GM12878 (cell line): ENCODE results near the gene PAX5. TPM values are rescaled to one million over a fixed set of nuclear protein-coding genes. Genes with fewer than 3 reads are reported as not detected.

Experiments used
- ATAC-seq: fragments of 200-7000 bp; cut with Tn5 transposase; 3 replicates; pipeline ENCODE4 v1.9.1; 2020; ENCODE audit warnings: mild to moderate bottlenecking, moderate library complexity
- BruUV-seq: library from RNA; stranded (reverse); fragments of 400-500 nt; replicated peaks from 2 replicates; lab custom pipeline; 2021; lab: Mats Ljungman, UMichigan
- CTCF ChIA-PET: fragments of 300-600 bp; sonication (Branson Sonifier 250); formaldehyde crosslinking; extraction: SDS; loops from one replicate; lab custom pipeline; 2021; ENCODE audit warnings: inconsistent platforms; lab: Yijun Ruan, JAX
- POLR2A ChIA-PET: fragments of 350-600 bp; formaldehyde crosslinking; extraction: SDS; loops from one replicate; lab custom pipeline; 2021; ENCODE audit warnings: inconsistent platforms; lab: Charles Lee
- RAD21 ChIA-PET: fragments of 300-600 bp; sonication (Branson Sonifier 250); formaldehyde crosslinking; loops from one replicate; lab custom pipeline; 2023; ENCODE audit warnings: antibody characterized with exemption; ENCODE audit not compliant: unreplicated experiment; lab: Charles Lee
- SMC1A ChIA-PET: fragments of 300-600 bp; sonication (Branson Sonifier 250); formaldehyde crosslinking; loops from one replicate; lab custom pipeline; 2023; ENCODE audit not compliant: unreplicated experiment, uncharacterized antibody; lab: Charles Lee
- DNase-seq: peaks from one replicate; pipeline ENCODE4 v3.0.0-alpha.2; 2011; ENCODE audit warnings: low read depth, low spot score
- FAIRE-seq: peaks from 3 replicates; lab custom pipeline; 2011; peaks lifted over from hg19 to GRCh38; lab: Jason Lieb, UNC
- H2AFZ ChIP-seq: 2 replicates; pipeline ENCODE4 v1.6.0; 2011; ENCODE audit warnings: low read depth, low read length, control low read depth; ENCODE audit not compliant: control insufficient read depth
- H3K27ac ChIP-seq: 2 replicates; pipeline ENCODE4 v1.5.1; 2011; ENCODE audit warnings: control low read depth; ENCODE audit not compliant: control insufficient read depth, insufficient read depth
- H3K27me3 ChIP-seq, 2 experiments: replicated peaks in 1 of 2; 2 replicates each; pipeline versions ENCODE4 v1.6.0 to v1.6.1; 2011; ENCODE audit warnings: low read length in 1 of 2; ENCODE audit not compliant: control insufficient read depth in 2 of 2, insufficient read depth in 2 of 2
- H3K36me3 ChIP-seq, 2 experiments: 2 replicates each; pipeline ENCODE4 v1.5.1; 2011; ENCODE audit warnings: low read length in 1 of 2; ENCODE audit not compliant: control insufficient read depth in 2 of 2, insufficient read depth in 2 of 2
- H3K4me1 ChIP-seq: 2 replicates; pipeline ENCODE4 v1.6.1; 2011; ENCODE audit warnings: mild to moderate bottlenecking, low read length, moderate library complexity, mixed read lengths; ENCODE audit not compliant: control insufficient read depth, insufficient read depth
- H3K4me2 ChIP-seq: 2 replicates; pipeline ENCODE4 v1.6.0; 2011; ENCODE audit warnings: control low read depth; ENCODE audit not compliant: control insufficient read depth, insufficient read depth
- H3K4me3 ChIP-seq: fragments of 200-600 bp; sonication (generic); 2 replicates; pipeline ENCODE4 v1.5.1; 2016
- H3K79me2 ChIP-seq: 2 replicates; pipeline ENCODE4 v1.6.0; 2011; ENCODE audit warnings: low read length; ENCODE audit not compliant: control insufficient read depth, insufficient read depth
- H3K9ac ChIP-seq: 2 replicates; pipeline ENCODE4 v1.8.0; 2011; ENCODE audit warnings: low read length, control low read depth, mixed read lengths; ENCODE audit not compliant: control insufficient read depth, insufficient read depth
- H3K9me3 ChIP-seq: replicated peaks from 3 replicates; pipeline ENCODE4 v1.5.1; 2011; ENCODE audit warnings: mild to moderate bottlenecking, low read length; ENCODE audit not compliant: control insufficient read depth, insufficient read depth
- H4K20me1 ChIP-seq: 2 replicates; pipeline ENCODE4 v1.6.0; 2011; ENCODE audit not compliant: control insufficient read depth, insufficient read depth
- CHD4 ChIP-seq: fragments of 200-600 bp; sonication (generic); IDR thresholded peaks from 2 replicates; pipeline ENCODE4 v1.6.1; 2016; ENCODE audit warnings: mild to moderate bottlenecking
- E2F8 ChIP-seq: fragments of 450-650 bp; IDR thresholded peaks from 2 replicates; pipeline ENCODE4 v1.6.1; 2018; ENCODE audit warnings: mild to moderate bottlenecking, low read depth, moderate library complexity; ENCODE audit not compliant: partially characterized antibody
- ETV6 ChIP-seq, 2 experiments: fragments of 450-650 bp in 1 of 2; IDR thresholded peaks in 1 of 2; conservative IDR thresholded peaks in 1 of 2; 2 replicates each; pipeline ENCODE4 v1.6.1; 2014; ENCODE audit warnings: antibody characterized with exemption in 1 of 2, borderline replicate concordance in 1 of 2, low read depth in 1 of 2, mild to moderate bottlenecking in 1 of 2, moderate library complexity in 1 of 2
- MAX ChIP-seq: IDR thresholded peaks from 2 replicates; pipeline ENCODE4 v1.6.1; 2012; ENCODE audit warnings: low read depth, low read length, improper control_type of control experiment
- NFYA ChIP-seq: IDR thresholded peaks from 2 replicates; pipeline ENCODE4 v1.6.1; 2011; ENCODE audit warnings: low read depth, mild to moderate bottlenecking, low read length, improper control_type of control experiment, borderline replicate concordance
- POU2F2 ChIP-seq: IDR thresholded peaks from 3 replicates; pipeline ENCODE4 v1.6.1; 2011; ENCODE audit warnings: low read depth, mild to moderate bottlenecking, low read length, borderline replicate concordance
- RUNX3 ChIP-seq: IDR thresholded peaks from 2 replicates; pipeline ENCODE4 v1.6.1; 2012; ENCODE audit warnings: low read length, inconsistent platforms
- STAT3 ChIP-seq: IDR thresholded peaks from 2 replicates; pipeline ENCODE4 v1.6.1; 2011; ENCODE audit warnings: low read depth, low read length, improper control_type of control experiment
- USF1 ChIP-seq: IDR thresholded peaks from 2 replicates; pipeline ENCODE4 v1.6.1; 2011; ENCODE audit warnings: borderline replicate concordance, low read depth, mild to moderate bottlenecking, moderate library complexity, mixed read lengths, low read length; ENCODE audit not compliant: insufficient read depth; ENCODE audit errors: extremely low read length
- WRNIP1 ChIP-seq: IDR thresholded peaks from 2 replicates; pipeline ENCODE4 v1.6.1; 2011; ENCODE audit warnings: low read depth, low read length, improper control_type of control experiment, borderline replicate concordance
- ZBTB4 ChIP-seq: fragments of 450-650 bp; formaldehyde crosslinking; IDR thresholded peaks from 2 replicates; pipeline ENCODE4 v1.4.0; 2022; ENCODE audit warnings: mild to moderate bottlenecking, moderate library complexity
- ZBTB40 ChIP-seq: fragments of 450-650 bp; IDR thresholded peaks from 2 replicates; pipeline ENCODE4 v1.6.1; 2016; ENCODE audit warnings: mild to moderate bottlenecking, moderate library complexity, borderline replicate concordance
- WGBS: methylation state at CpG from one replicate; pipeline ENCODE4 v1.1.6; 2016; ENCODE audit warnings: low lambda C conversion rate; ENCODE audit not compliant: insufficient replicate concordance, insufficient coverage; ENCODE audit errors: missing lambda C conversion rate; 5-methylcytosine and 5-hydroxymethylcytosine counted together
- in situ Hi-C: fragments of 300-500 bp; cut with MboI; formaldehyde crosslinking; loops from 9 replicates; pipeline ENCODE4 v1.14.3; 2018; ENCODE audit warnings: mixed read lengths
- intact Hi-C: fragments of 100-400 bp; cut with micrococcal nuclease; formaldehyde crosslinking; loops from one replicate; pipeline ENCODE4 v1.14.2; 2022; ENCODE audit not compliant: unreplicated experiment
- polyA plus RNA-seq, 11 experiments: library from polyadenylated mRNA; depleted of rRNA in 4 of 11; unstranded in 6 of 11; stranded (reverse) in 5 of 11; fragments of >200 nt; fragmentation: Nextera tagmentation in 4 of 11; fragmentation: Illumina TruSeq in 1 of 11; extraction: Ambion mirVana in 4 of 11; extraction: Trizol in 1 of 11; gene quantifications; 1 replicate in 1 of 11; 2 replicates in 10 of 11; pipeline versions ENCODE4 v1.2.1 to v1.2.3, GENCODE V29; 2011 to 2016; ENCODE audit warnings: inconsistent platforms in 2 of 11, missing spikeins in 2 of 11, low read depth in 1 of 11
- total RNA-seq, 4 experiments: library from RNA; depleted of rRNA in 3 of 4; stranded (reverse); fragments of >200 nt in 3 of 4; fragmentation: Illumina TruSeq in 1 of 4; extraction: Trizol in 1 of 4; gene quantifications; 2 replicates each; pipeline versions ENCODE4 v1.2.1 to v1.2.3, GENCODE V29; 2013 to 2021

The PAX5 gene
- total and polyA plus RNA-seq, 10 of the 15 experiments (the other 5 are each of a cell fraction or from before 2014, with no cell fraction given): 2.2 to 123 (median 31.9) TPM

GRCh38 chr9:36854034-36854433, 180.0 kb downstream of the PAX5 start:
- H3K79me2 ChIP-seq: peaks cover 4% of the 10 kb centered on the region
- 88% methylated on average over 13 of the region's 13 CpGs for WGBS
- no TSS peak for BruUV-seq
- no peak for TF ChIP-seq USF1
- no peak for TF ChIP-seq ETV6 (conservative IDR thresholded peaks at IDR 0.05 in 1 of 2, IDR thresholded peaks at IDR 0.05 in 1 of 2; ENCODE audit: borderline replicate concordance in 1 of 2, low read depth in 1 of 2)
- TF ChIP-seq ZBTB4: no peak
- no peak for TF ChIP-seq NFYA
- TF ChIP-seq ZBTB40: no peak
- no peak for TF ChIP-seq CHD4
- no peak for TF ChIP-seq STAT3
- TF ChIP-seq RUNX3: no peak
- TF ChIP-seq POU2F2: no peak
- no peak for TF ChIP-seq WRNIP1
- no peak for TF ChIP-seq MAX
- no peak for TF ChIP-seq E2F8

More at GRCh38 chr9:36854034-36854433, 180.0 kb downstream of the PAX5 start:
- no peak overlapping the region for H3K4me3 ChIP-seq
- POLR2A ChIA-PET: no interaction called here
- DNase-seq: no peak
- RAD21 ChIA-PET: no interaction called here
- intact Hi-C loops: no loop called here
- peaks cover 12% of the 10 kb centered on the region for H3K4me1 ChIP-seq
- H2AFZ ChIP-seq: no peak overlapping the region
- H3K9me3 ChIP-seq: no peaks in the 10 kb centered on the region
- in situ Hi-C loops: no loop called here
- H3K27me3 ChIP-seq: no peaks in the 10 kb centered on the region
- peaks cover 36 to 39% of the 10 kb centered on the region in 2 experiments for H3K36me3 ChIP-seq
- no peak for ATAC-seq
- no peak overlapping the region for H3K4me2 ChIP-seq
- no peak for FAIRE-seq
- H4K20me1 ChIP-seq: 0 out of 2 replicates have a peak, but pooled peaks cover 4% of the 10 kb centered on the region
- CTCF ChIA-PET: interaction anchor here (4.8 kb wide), 1 partner anchor 19 kb away, joined by 22 read pairs; no protein-coding TSS in a partner anchor
- H3K9ac ChIP-seq: no peak overlapping the region
- SMC1A ChIA-PET: interaction anchor here (1.7 kb wide), 1 partner anchor 27 kb away, joined by 3 read pairs; no protein-coding TSS in a partner anchor
- H3K27ac ChIP-seq: no peak overlapping the region
